K562 (cell line): Measurements from ENCODE around the gene ARRB2. TPM values are rescaled to one million over a fixed set of nuclear protein-coding genes. Genes with fewer than 3 reads are reported as not detected.

ENCODE experiments used
- ATAC-seq: fragments of 200-7000 bp; cut with Tn5 transposase; 3 replicates; pipeline ENCODE4 v1.9.1; 2020; ENCODE audit warnings: moderate library complexity
- BruUV-seq: library from RNA; stranded (reverse); fragments of 400-500 nt; replicated peaks from 2 replicates; lab custom pipeline; 2021; lab: Mats Ljungman, UMichigan
- CTCF ChIA-PET: fragments of 300-600 bp; formaldehyde crosslinking; extraction: SDS; loops from one replicate; lab custom pipeline; 2021; ENCODE audit warnings: low intra/inter-chr PET ratio; lab: Yijun Ruan, JAX
- POLR2A ChIA-PET: fragments of 300-600, 350-650 bp; sonication (Branson Sonifier 250); formaldehyde crosslinking; extraction: SDS; loops from one replicate; lab custom pipeline; 2021; ENCODE audit warnings: antibody characterized with exemption, inconsistent platforms; lab: Yijun Ruan, JAX
- DNase-seq, 4 experiments: peaks; one replicate each; pipeline versions ENCODE4 v3.0.0 to v3.0.0-alpha.2; 2011 to 2018; ENCODE audit warnings: low spot score in 3 of 4, mixed read lengths in 3 of 4; ENCODE audit errors: extremely low read depth in 1 of 4
- FAIRE-seq: peaks from 2 replicates; lab custom pipeline; 2011; peaks lifted over from hg19 to GRCh38; lab: Jason Lieb, UNC
- H2AFZ ChIP-seq: 2 replicates; pipeline ENCODE4 v1.6.0; 2011; ENCODE audit warnings: low read depth, low read length, control low read depth, inconsistent platforms
- H3K27ac ChIP-seq: fragments of 200-600 bp; 3 replicates; pipeline ENCODE4 v1.8.0; 2011; ENCODE audit warnings: low read depth, mild to moderate bottlenecking, control low read depth, inconsistent platforms, low read length, moderate library complexity, mixed read lengths; ENCODE audit errors: extremely low read depth
- H3K27me3 ChIP-seq, 2 experiments: fragments of 300-600 bp in 1 of 2; 2 replicates in 1 of 2; 3 replicates in 1 of 2; pipeline versions ENCODE4 v1.6.0 to v1.8.0; 2011; ENCODE audit warnings: inconsistent platforms in 2 of 2, low read length in 2 of 2, mild to moderate bottlenecking in 1 of 2, mixed read lengths in 1 of 2, moderate library complexity in 1 of 2; ENCODE audit not compliant: control insufficient read depth in 2 of 2, insufficient read depth in 2 of 2
- H3K36me3 ChIP-seq: fragments of 300-600 bp; 3 replicates; pipeline ENCODE4 v1.8.0; 2011; ENCODE audit warnings: mild to moderate bottlenecking, low read length, inconsistent platforms; ENCODE audit not compliant: control insufficient read depth, insufficient read depth
- H3K4me1 ChIP-seq, 2 experiments: fragments of 200-600 bp in 1 of 2; replicated peaks in 1 of 2; 2 replicates in 1 of 2; 3 replicates in 1 of 2; pipeline versions ENCODE4 v1.5.1 to v1.8.0; 2011; ENCODE audit warnings: inconsistent platforms in 2 of 2, low read length in 2 of 2, mild to moderate bottlenecking in 1 of 2, mixed read lengths in 1 of 2, moderate library complexity in 1 of 2; ENCODE audit not compliant: control insufficient read depth in 2 of 2, insufficient read depth in 2 of 2
- H3K4me2 ChIP-seq: 2 replicates; pipeline ENCODE4 v1.6.1; 2011; ENCODE audit warnings: low read length, control low read depth, inconsistent platforms, mixed read lengths; ENCODE audit not compliant: insufficient read depth
- H3K4me3 ChIP-seq: fragments of 200-600 bp; sonication (generic), shearing (Covaris generic); 2 replicates; pipeline ENCODE4 v1.5.1; 2016; ENCODE audit warnings: control low read depth, inconsistent platforms
- H3K79me2 ChIP-seq: fragments of 200-600 bp; 3 replicates; pipeline ENCODE4 v1.8.0; 2011; ENCODE audit warnings: low read length, inconsistent platforms; ENCODE audit not compliant: control insufficient read depth, insufficient read depth
- H3K9ac ChIP-seq, 2 experiments: 2 replicates each; pipeline versions ENCODE4 v1.6.0 to v1.6.1; 2011; ENCODE audit warnings: low read depth in 2 of 2, low read length in 2 of 2, control low read depth in 1 of 2, inconsistent platforms in 1 of 2, mild to moderate bottlenecking in 1 of 2, mixed read lengths in 1 of 2; ENCODE audit not compliant: insufficient read depth in 1 of 2
- H3K9me1 ChIP-seq: one replicate; pipeline ENCODE4 v1.6.0; 2011; ENCODE audit warnings: inconsistent platforms, mild to moderate bottlenecking, low read length, moderate library complexity; ENCODE audit not compliant: control insufficient read depth, insufficient read depth
- H3K9me3 ChIP-seq: replicated peaks from 2 replicates; pipeline ENCODE4 v1.5.1; 2011; ENCODE audit warnings: low read depth, low read length, inconsistent platforms; ENCODE audit not compliant: control insufficient read depth, insufficient read depth
- H4K20me1 ChIP-seq: replicated peaks from 2 replicates; pipeline ENCODE4 v1.6.1; 2011; ENCODE audit warnings: low read length, inconsistent platforms, mixed read lengths; ENCODE audit not compliant: control insufficient read depth, insufficient read depth
- ARNT ChIP-seq, 2 experiments: fragments of 450-650 bp; IDR thresholded peaks; 2 replicates each; pipeline ENCODE4 v1.6.1; 2016; ENCODE audit warnings: mild to moderate bottlenecking in 1 of 2
- EP400 ChIP-seq: fragments of 450-650 bp; IDR thresholded peaks from 2 replicates; pipeline ENCODE4 v1.6.1; 2017; ENCODE audit warnings: antibody characterized with exemption, mild to moderate bottlenecking, moderate library complexity
- MBD2 ChIP-seq: sonication (generic); IDR thresholded peaks from 2 replicates; pipeline ENCODE4 v1.6.1; 2016; ENCODE audit warnings: low read depth, borderline replicate concordance
- MIER1 ChIP-seq: fragments of 450-650 bp; IDR thresholded peaks from 2 replicates; pipeline ENCODE4 v1.6.1; 2016; ENCODE audit warnings: antibody characterized with exemption, mild to moderate bottlenecking, low read depth
- PRMT5 ChIP-seq: sonication (generic); formaldehyde crosslinking; IDR thresholded peaks from 2 replicates; pipeline ENCODE4 v1.5.0; 2020; ENCODE audit warnings: missing genetic modification reagents
- RBM14 ChIP-seq: fragments of 200-400 bp; formaldehyde crosslinking; IDR thresholded peaks from 2 replicates; pipeline ENCODE4 v1.6.1; 2018; ENCODE audit warnings: low read depth, mild to moderate bottlenecking, low read length, moderate library complexity, borderline replicate concordance; ENCODE audit not compliant: insufficient read depth
- SIX5 ChIP-seq, 2 experiments: IDR thresholded peaks; 2 replicates each; pipeline ENCODE4 v1.6.1; 2011; ENCODE audit warnings: low read length in 2 of 2, borderline replicate concordance in 1 of 2, low read depth in 1 of 2, mild to moderate bottlenecking in 1 of 2, moderate library complexity in 1 of 2; ENCODE audit not compliant: insufficient read depth in 1 of 2
- SUPT5H ChIP-seq: fragments of 450-650 bp; IDR thresholded peaks from 2 replicates; pipeline ENCODE4 v1.6.1; 2016
- U2AF1 ChIP-seq: fragments of 200-400 bp; formaldehyde crosslinking; optimal IDR thresholded peaks from 2 replicates; pipeline ENCODE3; 2017; ENCODE audit warnings: mild to moderate bottlenecking, low read depth, low read length, moderate library complexity
- ZNF143 ChIP-seq: sonication (generic); formaldehyde crosslinking; IDR thresholded peaks from 2 replicates; pipeline ENCODE4 v1.9.0; 2022; ENCODE audit warnings: mild to moderate bottlenecking, missing genetic modification reagents
- ZNF146 ChIP-seq: IDR thresholded peaks from one replicate; pipeline ENCODE4 v1.6.1; 2018; ENCODE audit warnings: missing compliant biosample characterization; ENCODE audit not compliant: unreplicated experiment
- ZNF174 ChIP-seq: fragments of 250-450 bp; sonication (Bioruptor Pico); IDR thresholded peaks from 2 replicates; pipeline ENCODE4 v1.4.0; 2020; ENCODE audit warnings: mild to moderate bottlenecking
- ZNF408 ChIP-seq: fragments of 250-450 bp; sonication (Bioruptor Pico); IDR thresholded peaks from 2 replicates; pipeline ENCODE4 v1.4.0; 2020; ENCODE audit warnings: low read depth, mild to moderate bottlenecking, moderate library complexity
- ZNF586 ChIP-seq: fragments of 450-650 bp; formaldehyde crosslinking; conservative IDR thresholded peaks from 2 replicates; pipeline ENCODE4 v1.4.0; 2020; ENCODE audit warnings: mild to moderate bottlenecking, moderate library complexity
- WGBS: fragments of 100-300 bp; shearing (Covaris generic); methylation state at CpG from one replicate; pipeline ENCODE4 v1.1.6; 2016; ENCODE audit warnings: low coverage, mixed read lengths; ENCODE audit not compliant: insufficient coverage; ENCODE audit errors: missing lambda C conversion rate; 5-methylcytosine and 5-hydroxymethylcytosine counted together
- in situ Hi-C: fragments of 300-500 bp; cut with MboI; formaldehyde crosslinking; loops from 4 replicates; pipeline ENCODE4 v1.15.0; 2018; ENCODE audit warnings: inconsistent platforms, mixed read lengths
- intact Hi-C: fragments of 100-400 bp; cut with micrococcal nuclease; formaldehyde crosslinking; loops from 2 replicates; pipeline ENCODE4 v1.14.2; 2022
- polyA plus RNA-seq, 8 experiments: library from polyadenylated mRNA; depleted of rRNA in 4 of 8; stranded (reverse) in 5 of 8; unstranded in 3 of 8; fragments of >200 nt; fragmentation: Nextera tagmentation in 2 of 8; fragmentation: Illumina TruSeq in 1 of 8; extraction: Ambion mirVana in 2 of 8; extraction: Trizol in 1 of 8; gene quantifications; 2 replicates each; pipeline versions ENCODE4 v1.2.1 to v1.2.3, GENCODE V29; 2011 to 2014; ENCODE audit warnings: inconsistent platforms in 1 of 8, missing spikeins in 1 of 8
- total RNA-seq, 7 experiments: library from RNA; depleted of rRNA in 6 of 7; stranded (reverse); fragments of >200 nt in 6 of 7; fragmentation: Illumina TruSeq in 2 of 7; extraction: Trizol in 2 of 7; gene quantifications; 2 replicates each; pipeline versions ENCODE4 v1.2.1 to v1.2.3, GENCODE V29; 2011 to 2021; ENCODE audit warnings: low replicate concordance in 1 of 7
- TF ChIP-seq, protein P1 (sequence below): fragments of 250-450 bp; sonication (Bioruptor Pico); IDR thresholded peaks from 2 replicates; pipeline ENCODE4 v1.5.0; 2021; ENCODE audit warnings: mild to moderate bottlenecking, borderline replicate concordance
- TF ChIP-seq, protein P2 (sequence below): sonication (generic); formaldehyde crosslinking; IDR thresholded peaks from 2 replicates; pipeline ENCODE4 v1.8.0; 2022; ENCODE audit warnings: mild to moderate bottlenecking, missing genetic modification reagents, borderline replicate concordance
- TF ChIP-seq, protein P3 (sequence below): fragments of 250-450 bp; sonication (Bioruptor Pico); IDR thresholded peaks from 2 replicates; pipeline ENCODE4 v1.5.0; 2020; ENCODE audit warnings: mild to moderate bottlenecking, borderline replicate concordance

ARRB2 gene
- total and polyA plus RNA-seq, 9 of the 15 experiments (the other 6 are each of a cell fraction or from before 2014, with no cell fraction given), result 0.79 to 15.3 (median 8.8) TPM

DNA sequence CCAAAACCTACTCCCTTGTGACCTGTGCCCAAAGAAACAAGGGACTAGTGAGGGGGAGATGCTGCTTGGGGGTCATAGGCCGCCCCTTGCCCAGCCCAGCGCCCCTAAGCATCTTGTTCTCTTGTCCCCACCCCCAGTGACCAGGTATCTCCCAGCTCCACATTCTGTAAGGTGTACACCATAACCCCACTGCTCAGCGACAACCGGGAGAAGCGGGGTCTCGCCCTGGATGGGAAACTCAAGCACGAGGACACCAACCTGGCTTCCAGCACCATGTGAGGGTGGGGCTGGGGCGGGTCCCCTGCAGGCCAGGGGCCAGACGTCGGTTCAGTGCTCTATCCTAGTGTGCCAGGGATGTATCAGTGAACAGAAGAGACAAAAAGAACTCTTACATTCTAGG, 8.7 kb downstream of the ARRB2 start:
- no peaks in the 10 kb centered on the region for H3K27me3 ChIP-seq
- in situ Hi-C loops, result no loop called here
- BruUV-seq, result no TSS peak
- POLR2A ChIA-PET, result interaction anchor here (0.6 kb wide), 1 partner anchor 9 kb away, joined by 3 read pairs; no protein-coding TSS in a partner anchor
- no peaks in the 10 kb centered on the region for H3K36me3 ChIP-seq
- ATAC-seq, result no peak
- no peak overlapping the region for H3K27ac ChIP-seq
- H3K4me2 ChIP-seq, result no peak overlapping the region
- no peak overlapping the region for H3K9ac ChIP-seq
- H4K20me1 ChIP-seq, result 0 out of 2 replicates have a peak, but pooled peaks cover 3% of the 10 kb centered on the region
- CTCF ChIA-PET, result no interaction called here
- no peaks in the 10 kb centered on the region for H3K9me3 ChIP-seq
- no peak for FAIRE-seq
- no peak overlapping the region for H3K4me3 ChIP-seq
- WGBS, result 82% methylated on average over 7 of the region's 10 CpGs
- H3K9me1 ChIP-seq, result no peaks in the 10 kb centered on the region
- DNase-seq, result no peak
- TF ChIP-seq MBD2 (no peak), SUPT5H (no peak), ZNF408 (CRISPR knock-in tag) (no peak), PRMT5 (CRISPR knock-in tag) (no peak), MIER1 (no peak), U2AF1 (no peak), ARNT (IDR thresholded peaks at IDR 0.05) (no peak), SIX5 (IDR thresholded peaks at IDR 0.05; ENCODE audit: borderline replicate concordance in 1 of 2, insufficient read depth in 1 of 2, low read depth in 1 of 2, low read length in 2 of 2) (no peak), ZNF174 (CRISPR knock-in tag) (no peak), ZNF146 (CRISPR knock-in tag) (no peak), EP400 (no peak), ZNF586 (CRISPR knock-in tag) (no peak), RBM14 (no peak), ZNF143 (CRISPR knock-in tag) (no peak)
- TF ChIP-seq, protein P1, sequence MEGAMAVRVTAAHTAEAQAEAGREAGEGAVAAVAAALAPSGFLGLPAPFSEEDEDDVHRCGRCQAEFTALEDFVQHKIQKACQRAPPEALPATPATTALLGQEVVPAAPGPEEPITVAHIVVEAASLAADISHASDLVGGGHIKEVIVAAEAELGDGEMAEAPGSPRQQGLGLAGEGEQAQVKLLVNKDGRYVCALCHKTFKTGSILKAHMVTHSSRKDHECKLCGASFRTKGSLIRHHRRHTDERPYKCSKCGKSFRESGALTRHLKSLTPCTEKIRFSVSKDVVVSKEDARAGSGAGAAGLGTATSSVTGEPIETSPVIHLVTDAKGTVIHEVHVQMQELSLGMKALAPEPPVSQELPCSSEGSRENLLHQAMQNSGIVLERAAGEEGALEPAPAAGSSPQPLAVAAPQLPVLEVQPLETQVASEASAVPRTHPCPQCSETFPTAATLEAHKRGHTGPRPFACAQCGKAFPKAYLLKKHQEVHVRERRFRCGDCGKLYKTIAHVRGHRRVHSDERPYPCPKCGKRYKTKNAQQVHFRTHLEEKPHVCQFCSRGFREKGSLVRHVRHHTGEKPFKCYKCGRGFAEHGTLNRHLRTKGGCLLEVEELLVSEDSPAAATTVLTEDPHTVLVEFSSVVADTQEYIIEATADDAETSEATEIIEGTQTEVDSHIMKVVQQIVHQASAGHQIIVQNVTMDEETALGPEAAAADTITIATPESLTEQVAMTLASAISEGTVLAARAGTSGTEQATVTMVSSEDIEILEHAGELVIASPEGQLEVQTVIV (CRISPR knock-in tag), result no peak
- TF ChIP-seq, protein P2, sequence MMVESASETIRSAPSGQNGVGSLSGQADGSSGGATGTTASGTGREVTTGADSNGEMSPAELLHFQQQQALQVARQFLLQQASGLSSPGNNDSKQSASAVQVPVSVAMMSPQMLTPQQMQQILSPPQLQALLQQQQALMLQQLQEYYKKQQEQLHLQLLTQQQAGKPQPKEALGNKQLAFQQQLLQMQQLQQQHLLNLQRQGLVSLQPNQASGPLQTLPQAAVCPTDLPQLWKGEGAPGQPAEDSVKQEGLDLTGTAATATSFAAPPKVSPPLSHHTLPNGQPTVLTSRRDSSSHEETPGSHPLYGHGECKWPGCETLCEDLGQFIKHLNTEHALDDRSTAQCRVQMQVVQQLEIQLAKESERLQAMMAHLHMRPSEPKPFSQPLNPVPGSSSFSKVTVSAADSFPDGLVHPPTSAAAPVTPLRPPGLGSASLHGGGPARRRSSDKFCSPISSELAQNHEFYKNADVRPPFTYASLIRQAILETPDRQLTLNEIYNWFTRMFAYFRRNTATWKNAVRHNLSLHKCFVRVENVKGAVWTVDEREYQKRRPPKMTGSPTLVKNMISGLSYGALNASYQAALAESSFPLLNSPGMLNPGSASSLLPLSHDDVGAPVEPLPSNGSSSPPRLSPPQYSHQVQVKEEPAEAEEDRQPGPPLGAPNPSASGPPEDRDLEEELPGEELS, result no peak
- TF ChIP-seq, protein P3, sequence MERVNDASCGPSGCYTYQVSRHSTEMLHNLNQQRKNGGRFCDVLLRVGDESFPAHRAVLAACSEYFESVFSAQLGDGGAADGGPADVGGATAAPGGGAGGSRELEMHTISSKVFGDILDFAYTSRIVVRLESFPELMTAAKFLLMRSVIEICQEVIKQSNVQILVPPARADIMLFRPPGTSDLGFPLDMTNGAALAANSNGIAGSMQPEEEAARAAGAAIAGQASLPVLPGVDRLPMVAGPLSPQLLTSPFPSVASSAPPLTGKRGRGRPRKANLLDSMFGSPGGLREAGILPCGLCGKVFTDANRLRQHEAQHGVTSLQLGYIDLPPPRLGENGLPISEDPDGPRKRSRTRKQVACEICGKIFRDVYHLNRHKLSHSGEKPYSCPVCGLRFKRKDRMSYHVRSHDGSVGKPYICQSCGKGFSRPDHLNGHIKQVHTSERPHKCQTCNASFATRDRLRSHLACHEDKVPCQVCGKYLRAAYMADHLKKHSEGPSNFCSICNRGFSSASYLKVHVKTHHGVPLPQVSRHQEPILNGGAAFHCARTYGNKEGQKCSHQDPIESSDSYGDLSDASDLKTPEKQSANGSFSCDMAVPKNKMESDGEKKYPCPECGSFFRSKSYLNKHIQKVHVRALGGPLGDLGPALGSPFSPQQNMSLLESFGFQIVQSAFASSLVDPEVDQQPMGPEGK, result no peak
- no peaks in the 10 kb centered on the region for H3K79me2 ChIP-seq
- no peak overlapping the region for H2AFZ ChIP-seq
- intact Hi-C loops, result no loop called here
- H3K4me1 ChIP-seq, result peaks cover 11 to 13% of the 10 kb centered on the region in 2 experiments
